RWPE1 (cell line): ENCODE results near the gene CCDC142.
"Not testable (repeated sequence)": the region's sequence is repeated elsewhere in the genome, so short reads cannot be mapped to it uniquely, and the experiment has no call there.

Experiments used
- CTCF ChIA-PET: fragments of 350-600 bp; sonication (Branson Sonifier 250); formaldehyde crosslinking; extraction: SDS; loops from one replicate; lab custom pipeline; 2021; lab: Yijun Ruan, JAX
- POLR2A ChIA-PET: fragments of 400-600 bp; formaldehyde crosslinking; extraction: SDS; loops from one replicate; lab custom pipeline; 2020; ENCODE audit warnings: antibody characterized with exemption; ENCODE audit not compliant: low non-redundant PET; lab: Yijun Ruan, JAX
- DNase-seq: peaks from one replicate; pipeline ENCODE4 v3.0.0; 2012; ENCODE audit warnings: low spot score
- H3K27ac ChIP-seq: fragments of 450-650 bp; 2 replicates; pipeline ENCODE4 v1.5.1; 2017
- TF ChIP-seq, protein P1 (sequence below): fragments of 450-650 bp; conservative IDR thresholded peaks from 2 replicates; pipeline ENCODE4 v1.5.1; 2017; ENCODE audit warnings: low read depth, mild to moderate bottlenecking

Gene CCDC142

DNA sequence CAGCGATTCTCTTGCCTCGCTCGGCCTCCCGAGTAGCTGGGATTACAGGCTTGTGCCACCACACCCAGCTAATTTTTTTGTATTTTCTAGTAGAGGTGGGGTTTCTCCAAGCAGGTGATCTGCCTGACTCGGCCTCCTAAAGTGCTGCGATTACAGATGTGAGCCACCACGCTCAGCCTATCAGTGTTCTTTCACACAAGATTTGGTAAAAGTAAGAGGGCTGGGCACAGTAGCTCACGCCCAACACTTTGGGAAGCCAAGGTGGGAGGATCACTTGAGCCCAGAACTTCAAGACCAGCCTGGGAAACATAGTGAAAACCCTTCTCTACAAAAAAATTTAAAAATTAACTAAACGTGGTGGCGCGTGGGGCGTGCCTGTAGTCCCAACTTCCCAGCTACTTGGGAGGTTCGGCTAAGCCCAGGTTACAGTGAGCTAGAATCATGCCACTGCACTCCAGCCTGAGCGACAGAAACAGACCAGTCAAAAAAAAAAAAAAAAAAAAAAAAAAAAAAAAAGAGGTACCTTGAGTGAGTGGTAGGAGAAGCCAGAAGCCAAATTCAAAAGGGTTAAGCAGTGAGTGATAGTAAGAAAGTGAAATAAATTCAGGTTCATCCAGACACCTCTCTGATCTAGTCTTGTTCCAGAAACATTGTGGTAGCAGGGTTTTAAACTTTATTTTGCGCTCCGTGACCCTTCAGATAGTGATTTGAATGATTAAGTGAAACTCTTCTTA is 11.3 kb downstream of the CCDC142 start:
- CTCF ChIA-PET = interaction anchor here (0.5 to 1.1 kb wide), 5 partner anchors 9 to 30 kb away, joined by 3 to 5 read pairs (median 3); partner anchors contain the start of gene TTC31
- POLR2A ChIA-PET = interaction anchor here (0.5 to 0.9 kb wide), 3 partner anchors 13 to 33 kb away, joined by 3 to 6 read pairs (median 5); partner anchors contain the start of genes LBX2 and WBP1
- no peak for DNase-seq
- TF ChIP-seq, protein P1, sequence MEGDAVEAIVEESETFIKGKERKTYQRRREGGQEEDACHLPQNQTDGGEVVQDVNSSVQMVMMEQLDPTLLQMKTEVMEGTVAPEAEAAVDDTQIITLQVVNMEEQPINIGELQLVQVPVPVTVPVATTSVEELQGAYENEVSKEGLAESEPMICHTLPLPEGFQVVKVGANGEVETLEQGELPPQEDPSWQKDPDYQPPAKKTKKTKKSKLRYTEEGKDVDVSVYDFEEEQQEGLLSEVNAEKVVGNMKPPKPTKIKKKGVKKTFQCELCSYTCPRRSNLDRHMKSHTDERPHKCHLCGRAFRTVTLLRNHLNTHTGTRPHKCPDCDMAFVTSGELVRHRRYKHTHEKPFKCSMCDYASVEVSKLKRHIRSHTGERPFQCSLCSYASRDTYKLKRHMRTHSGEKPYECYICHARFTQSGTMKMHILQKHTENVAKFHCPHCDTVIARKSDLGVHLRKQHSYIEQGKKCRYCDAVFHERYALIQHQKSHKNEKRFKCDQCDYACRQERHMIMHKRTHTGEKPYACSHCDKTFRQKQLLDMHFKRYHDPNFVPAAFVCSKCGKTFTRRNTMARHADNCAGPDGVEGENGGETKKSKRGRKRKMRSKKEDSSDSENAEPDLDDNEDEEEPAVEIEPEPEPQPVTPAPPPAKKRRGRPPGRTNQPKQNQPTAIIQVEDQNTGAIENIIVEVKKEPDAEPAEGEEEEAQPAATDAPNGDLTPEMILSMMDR = no peak
- H3K27ac ChIP-seq = peak overlapping the region; percentile 97

- DNase-seq = not testable (repeated sequence)
- H3K27ac ChIP-seq = peak overlapping the region; percentile 97
- ChIA-PET POLR2A (interaction anchor here (0.9 kb wide), 1 partner anchor 12 kb away, joined by 3 read pairs; the partner anchor contains the start of gene WBP1), CTCF (interaction anchor here (0.5 to 0.7 kb wide), 3 partner anchors 8 to 29 kb away, joined by 3 to 5 read pairs (median 3); no protein-coding TSS in a partner anchor)
Observed at GRCh38 chr2:74470742-74471141, 12.1 kb downstream of the CCDC142 start.

DNA sequence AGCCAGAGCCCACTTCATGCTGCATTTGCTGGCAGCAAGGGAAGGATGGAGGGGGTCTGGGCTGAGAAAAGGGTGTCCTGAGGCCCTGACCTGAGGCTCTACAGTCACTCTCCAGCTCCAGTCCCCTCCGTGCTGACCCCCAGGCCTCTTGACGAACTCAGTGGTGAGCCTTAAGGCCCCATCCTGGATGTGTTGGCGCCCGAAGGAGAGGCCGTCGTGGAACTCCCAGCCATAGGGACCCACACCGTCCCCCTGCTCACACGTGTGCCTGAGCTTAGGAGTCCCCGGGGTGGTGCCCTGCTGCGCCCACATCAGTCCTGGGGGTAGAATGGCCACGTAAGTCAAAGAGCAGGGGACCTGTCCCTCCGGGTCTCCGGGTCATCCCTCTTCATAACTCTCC is 18.4 kb downstream of the CCDC142 start:
- POLR2A ChIA-PET = no interaction called here
- TF ChIP-seq, protein P1 = no peak
- no peak for DNase-seq
- CTCF ChIA-PET = no interaction called here
- H3K27ac ChIP-seq = peak overlapping the region; percentile 81

DNA sequence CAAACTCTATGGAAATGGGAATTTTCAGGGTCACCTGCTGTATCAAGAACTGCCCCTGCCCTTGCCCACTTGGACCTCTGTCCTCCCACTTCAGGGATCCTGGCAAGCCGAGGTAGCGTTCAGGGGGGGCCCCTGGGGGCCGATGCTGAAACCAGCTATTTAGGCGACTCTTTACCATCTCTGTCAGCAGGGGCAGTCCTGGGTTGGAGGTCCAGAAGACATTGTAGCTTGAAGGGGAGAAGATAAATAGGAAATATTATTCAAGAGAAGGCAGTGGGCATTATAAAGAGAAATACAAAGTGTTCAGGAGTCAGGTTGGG is 20.1 kb downstream of the CCDC142 start:
- TF ChIP-seq, protein P1 = no peak
- POLR2A ChIA-PET = no interaction called here
- CTCF ChIA-PET = interaction anchor here (0.6 to 1.1 kb wide), 3 partner anchors 8 to 12 kb away, joined by 4 to 5 read pairs (median 4); partner anchors contain the start of gene MRPL53
- no peak for DNase-seq
- peak overlapping the region; percentile 98 for H3K27ac ChIP-seq

DNA sequence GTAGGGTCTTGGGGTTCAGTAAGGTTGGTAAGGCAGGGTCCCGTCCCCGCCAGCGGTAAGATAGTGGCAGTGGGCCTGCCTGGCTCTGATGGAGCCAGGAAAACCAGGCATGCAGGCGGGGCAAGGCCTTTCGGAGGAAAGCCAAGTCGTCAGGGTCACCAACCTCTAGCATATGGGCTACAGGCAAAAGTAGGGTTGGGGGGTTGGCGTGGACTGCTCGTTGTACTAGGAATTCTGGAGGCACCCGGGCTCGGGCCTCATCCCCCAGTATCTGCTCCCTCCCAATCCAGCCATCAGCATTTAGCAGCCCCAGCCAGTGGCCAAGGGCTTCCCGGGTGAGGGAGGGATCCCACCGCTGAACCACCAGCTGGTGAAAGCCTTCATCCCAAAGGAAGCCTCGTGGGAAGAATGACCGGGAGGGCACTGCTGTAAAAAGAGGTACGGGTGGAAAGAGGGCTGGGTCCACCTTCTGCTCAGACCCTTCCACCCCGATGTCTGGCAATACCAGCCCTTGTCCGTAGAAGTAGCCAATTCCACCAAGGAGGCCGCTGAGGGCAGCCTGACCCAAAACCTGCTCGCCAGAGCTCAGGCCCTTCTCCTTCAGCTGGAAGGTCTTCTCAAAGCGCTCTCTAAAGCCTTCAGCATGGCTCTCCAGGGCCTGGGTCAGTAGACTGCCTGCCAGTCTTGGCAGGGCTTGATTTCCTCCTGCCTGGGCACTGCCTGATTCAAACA is 20.6 kb downstream of the CCDC142 start:
- ChIA-PET CTCF (interaction anchor here (0.6 to 1.1 kb wide), 3 partner anchors 9 to 13 kb away, joined by 4 to 5 read pairs (median 4); partner anchors contain the start of gene MRPL53), POLR2A (no interaction called here)
- peak overlapping the region; percentile 98 for H3K27ac ChIP-seq
- no peak for DNase-seq
- TF ChIP-seq, protein P1 = no peak

GRCh38 chr2:74461187-74462053 is 21.4 kb downstream of the CCDC142 start:
- POLR2A ChIA-PET = no interaction called here
- peak overlapping the region; percentile 98 for H3K27ac ChIP-seq
- TF ChIP-seq, protein P1 = no peak
- CTCF ChIA-PET = interaction anchor here (0.6 to 1.1 kb wide), 2 partner anchors 11 to 83 kb away, joined by 4 read pairs; partner anchors contain the start of gene MRPL53
- no peak for DNase-seq

GRCh38 chr2:74460187-74460586 is 22.6 kb downstream of the CCDC142 start:
- POLR2A ChIA-PET, DNase-seq: not testable (repeated sequence)
- peak overlapping the region; percentile 98 for H3K27ac ChIP-seq
- CTCF ChIA-PET = interaction anchor here (1.5 kb wide), 1 partner anchor 72 kb away, joined by 4 read pairs; no protein-coding TSS in a partner anchor

DNA sequence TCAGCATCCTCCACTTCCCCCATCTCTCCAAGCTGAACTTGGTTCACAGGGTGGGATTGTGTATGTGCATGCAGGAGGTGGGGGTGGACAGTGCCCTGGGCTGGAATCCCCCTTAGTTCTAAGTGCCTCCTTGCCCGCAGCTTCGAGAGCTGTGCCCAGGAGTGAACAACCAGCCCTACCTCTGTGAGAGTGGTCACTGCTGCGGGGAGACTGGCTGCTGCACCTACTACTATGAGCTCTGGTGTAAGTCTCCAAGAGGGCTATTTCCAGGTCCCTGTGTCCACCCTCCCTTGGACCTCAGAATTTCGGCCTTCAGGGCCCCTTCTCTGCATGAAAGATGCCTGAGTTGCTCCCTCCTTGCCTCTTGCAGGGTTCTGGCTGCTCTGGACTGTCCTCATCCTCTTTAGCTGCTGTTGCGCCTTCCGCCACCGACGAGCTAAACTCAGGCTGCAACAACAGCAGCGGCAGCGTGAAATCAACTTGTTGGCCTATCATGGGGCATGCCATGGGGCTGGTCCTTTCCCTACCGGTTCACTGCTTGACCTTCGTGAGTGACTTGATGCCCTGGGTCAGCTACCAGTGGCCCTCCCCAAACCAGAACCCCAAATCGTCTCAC is 23.2 kb downstream of the CCDC142 start:
- H3K27ac ChIP-seq = peak overlapping the region; percentile 98
- POLR2A ChIA-PET = not testable (repeated sequence)
- CTCF ChIA-PET = interaction anchor here (1.5 kb wide), 1 partner anchor 72 kb away, joined by 4 read pairs; no protein-coding TSS in a partner anchor

More for the DNA sequence above, 23.2 kb downstream of the CCDC142 start:
- DNase-seq = not testable (repeated sequence)
